Activated T-cell treated with anti-CD3 and anti-CD28 coated beads for 24 hours (primary cell): ENCODE data around the gene CISD1.

ENCODE experiments used
- DNase-seq: peaks from one replicate; pipeline ENCODE4 v3.0.0-alpha.2; 2020; ENCODE audit warnings: low read depth

CISD1 gene

DNA sequence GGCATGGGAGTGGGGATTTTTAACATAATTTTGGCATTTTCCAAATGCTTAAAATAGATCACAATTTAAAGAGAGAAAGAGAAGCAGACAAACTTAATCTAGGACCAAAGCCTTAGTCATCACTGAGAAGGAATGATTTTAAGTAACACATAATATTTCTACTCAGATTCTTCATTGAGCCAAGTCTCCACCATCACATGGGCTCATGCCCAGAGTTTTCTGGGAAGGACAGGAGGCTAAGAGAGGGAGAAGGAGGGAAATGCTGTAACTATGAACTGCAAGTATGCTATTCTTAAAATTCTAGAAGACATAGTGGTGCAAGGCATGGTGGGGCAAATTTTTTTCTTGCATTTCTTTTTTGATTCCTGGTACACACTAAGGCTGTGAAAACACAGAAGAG is 42.1 kb downstream of the CISD1 start:
- no peak for DNase-seq

DNA sequence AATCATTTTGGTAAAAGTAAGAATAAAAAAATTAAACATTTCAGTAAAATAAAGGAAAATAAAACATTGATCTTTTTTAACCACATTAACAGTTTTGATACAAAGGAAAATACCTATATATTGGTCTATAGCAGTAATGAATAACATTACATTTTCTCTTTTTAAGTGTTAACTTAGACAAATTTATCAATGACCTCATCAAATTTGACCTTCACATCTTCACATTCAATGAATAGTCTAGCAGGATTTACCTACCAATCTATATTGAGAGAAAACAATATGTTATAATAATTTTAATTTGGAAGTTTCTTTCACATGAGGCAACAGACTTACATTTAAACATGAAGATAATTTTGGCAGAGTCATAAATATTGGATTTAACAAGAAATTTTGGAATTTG is 47.9 kb downstream of the CISD1 start:
- no peak for DNase-seq

DNA sequence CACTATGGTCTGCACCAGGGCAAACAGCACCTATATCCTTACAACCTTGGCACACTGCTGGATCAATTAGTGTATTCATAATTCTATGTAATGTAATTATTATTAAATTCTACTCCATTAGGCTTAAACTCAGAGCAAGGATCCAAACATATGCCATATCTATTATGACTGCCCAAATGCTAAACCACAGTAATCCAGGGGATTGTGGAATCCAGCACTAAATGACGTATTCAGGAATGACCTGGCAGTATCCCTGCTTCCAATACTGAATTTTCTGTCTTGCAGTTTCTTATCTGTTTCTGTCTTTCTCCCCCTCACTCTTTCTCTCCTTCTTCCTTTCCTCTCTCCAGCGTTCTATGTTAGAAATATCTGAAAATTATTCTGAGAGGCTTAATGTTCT is 49.4 kb downstream of the CISD1 start:
- no peak for DNase-seq

DNA sequence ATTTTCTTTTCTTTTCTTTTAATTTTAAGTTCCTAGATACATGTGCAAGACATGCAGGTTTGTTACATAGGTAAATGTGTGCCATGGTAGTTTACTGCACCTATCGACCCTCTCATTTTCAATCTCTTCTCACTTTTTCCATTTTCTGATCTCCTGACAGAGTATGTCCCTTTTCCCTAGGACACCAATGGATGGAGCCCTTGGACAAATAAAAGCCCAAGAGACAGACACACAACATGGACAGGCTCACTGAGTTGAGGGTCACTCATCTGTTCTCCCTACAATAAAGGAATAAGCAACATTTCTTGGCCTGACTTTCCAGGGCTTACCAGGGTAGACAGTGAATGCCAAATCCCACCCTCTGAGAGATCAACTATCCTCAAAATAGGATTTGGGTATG is 50.6 kb downstream of the CISD1 start:
- DNase-seq = no peak

DNA sequence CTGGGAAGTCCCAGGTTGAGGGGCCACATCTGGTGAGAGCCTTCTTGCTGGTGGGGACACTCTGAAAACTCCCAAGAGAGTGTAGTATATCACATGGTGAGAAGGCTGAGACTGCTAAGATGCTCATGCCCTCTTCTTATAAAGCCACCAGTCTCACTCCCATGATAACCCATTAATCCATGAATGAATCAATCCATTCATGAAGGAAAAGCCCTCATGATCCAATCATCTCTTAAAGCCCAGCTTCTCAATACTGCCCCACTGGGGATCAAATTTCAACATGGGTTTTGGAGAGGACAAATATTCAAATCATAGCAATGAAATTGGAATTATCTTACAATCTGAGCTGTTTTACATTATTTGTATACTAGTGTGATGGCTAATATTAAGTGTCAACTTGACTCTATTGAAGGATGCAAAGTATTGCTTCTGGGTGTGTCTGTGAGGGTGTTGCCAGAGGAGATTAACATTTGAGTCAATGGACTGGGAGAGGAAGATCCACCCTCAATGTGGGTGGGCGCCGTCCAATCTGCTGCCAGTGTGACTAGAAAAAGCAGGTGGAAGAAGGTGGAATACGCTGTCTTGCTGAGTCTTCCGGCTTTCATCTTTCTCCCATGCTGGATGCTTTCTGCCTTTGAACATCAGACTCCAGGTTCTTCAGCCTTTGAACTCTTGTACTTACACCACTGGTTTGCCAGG is 51.5 kb downstream of the CISD1 start:
- no peak for DNase-seq

DNA sequence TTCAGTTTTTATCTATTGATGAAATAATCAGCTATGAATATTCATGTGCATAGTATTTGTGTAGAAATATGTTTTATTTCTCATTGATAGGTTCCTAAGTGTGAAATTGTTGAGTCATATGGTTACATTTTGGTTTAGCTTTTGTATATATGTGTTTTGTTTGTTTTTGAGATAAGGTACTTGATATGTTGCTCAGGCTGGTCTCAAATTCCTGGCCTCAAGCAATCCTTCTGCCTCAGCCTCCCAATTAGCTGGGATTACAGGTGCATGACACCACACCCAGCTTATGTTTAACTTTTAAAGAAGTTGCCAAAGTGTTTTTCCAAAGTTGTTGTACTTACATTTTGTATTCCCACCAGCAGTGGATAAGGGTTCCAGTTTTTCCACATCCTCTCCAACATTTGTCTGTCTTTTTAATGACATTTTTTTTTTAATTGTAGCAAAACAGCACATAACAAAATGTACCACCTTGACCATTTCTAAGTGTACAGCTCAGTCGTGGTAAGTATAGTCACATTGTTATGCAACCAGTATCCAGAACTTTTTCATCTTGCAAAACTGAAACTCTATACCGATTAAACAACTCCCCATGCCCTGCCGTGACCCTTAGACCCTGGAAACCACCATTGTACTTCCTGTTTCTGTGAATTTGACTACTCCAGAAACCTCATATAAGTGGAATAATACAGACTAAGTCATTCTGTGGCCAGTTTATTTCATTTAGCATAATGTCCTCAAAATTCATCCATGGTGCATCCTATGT is 53.3 kb downstream of the CISD1 start:
- no peak for DNase-seq

DNA sequence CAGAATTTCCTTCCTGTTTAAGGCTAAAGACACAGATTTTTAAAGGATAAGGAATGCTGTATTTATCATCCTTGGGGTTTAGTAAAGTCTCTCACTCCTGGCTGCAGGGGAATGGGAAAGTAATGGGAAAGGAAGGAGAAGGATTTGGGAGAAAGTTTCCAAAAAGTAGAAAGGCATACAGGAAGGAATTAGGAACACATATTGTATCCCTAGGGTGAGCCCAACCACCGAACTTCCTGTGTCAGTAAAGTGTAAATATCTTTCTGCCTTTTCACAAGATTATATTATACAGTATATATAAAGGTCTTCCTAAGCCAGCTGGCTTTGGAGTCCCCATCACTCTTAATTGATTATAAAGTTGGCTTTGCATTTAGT is 53.9 kb downstream of the CISD1 start:
- DNase-seq = no peak

DNA sequence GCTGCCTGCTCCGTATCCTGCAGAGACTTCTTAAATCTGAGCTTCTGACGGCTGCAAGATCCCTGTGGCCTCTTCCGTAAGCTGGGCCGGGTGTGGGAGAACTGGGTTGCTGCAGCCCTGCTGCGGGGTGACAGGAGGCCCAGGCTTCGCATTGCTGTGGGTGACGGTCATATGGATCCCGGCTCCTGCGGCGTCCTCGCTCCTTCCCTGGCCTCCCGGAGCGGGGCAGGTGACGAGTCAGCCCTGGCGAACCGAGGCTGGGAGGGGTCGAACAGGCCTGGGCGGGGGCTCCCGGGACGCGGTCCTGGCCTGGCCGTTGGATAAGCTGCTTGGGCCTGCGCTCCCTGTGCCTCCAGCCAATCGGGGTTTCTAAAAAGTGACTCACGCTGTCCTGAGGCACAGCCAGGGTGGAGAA is 58.0 kb downstream of the CISD1 start:
- DNase-seq = no peak

DNA sequence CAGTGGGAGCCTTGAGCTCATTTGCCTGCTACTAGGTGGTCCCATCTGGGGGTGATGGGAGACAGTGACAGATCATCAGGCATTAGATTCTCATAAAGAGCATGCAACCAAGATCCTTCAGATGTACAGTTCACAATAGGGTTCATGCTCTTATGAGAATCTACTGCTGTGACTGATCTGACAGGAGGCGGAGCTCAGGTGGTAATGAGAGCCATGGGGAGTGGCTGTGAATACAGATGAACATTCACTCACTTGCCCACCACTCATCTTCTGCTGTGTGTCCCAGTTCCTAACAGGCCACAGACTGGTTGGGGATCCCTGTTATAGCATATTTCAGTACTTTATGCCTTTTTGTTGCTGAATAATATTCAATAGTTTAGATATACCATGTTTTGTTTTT is 59.3 kb downstream of the CISD1 start:
- no peak for DNase-seq

DNA sequence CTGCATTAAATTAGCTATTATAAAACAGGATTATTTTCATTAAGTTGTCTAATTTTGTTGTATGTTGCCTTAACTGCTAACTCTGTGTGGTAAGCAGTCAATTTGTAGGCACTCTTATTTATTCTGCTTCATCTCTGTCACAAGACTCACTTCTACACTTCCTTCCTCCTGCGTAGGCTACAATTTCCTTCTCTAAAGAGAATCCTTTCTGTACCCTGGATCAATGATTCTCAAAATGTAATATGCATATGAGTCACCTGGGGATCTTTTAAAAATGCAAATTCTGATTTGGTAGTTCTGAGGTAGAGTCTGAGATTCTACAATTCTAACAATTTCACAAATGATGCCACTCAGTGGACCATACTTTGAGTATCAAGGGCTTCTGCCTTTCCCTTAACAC is 61.5 kb downstream of the CISD1 start:
- no peak for DNase-seq

DNA sequence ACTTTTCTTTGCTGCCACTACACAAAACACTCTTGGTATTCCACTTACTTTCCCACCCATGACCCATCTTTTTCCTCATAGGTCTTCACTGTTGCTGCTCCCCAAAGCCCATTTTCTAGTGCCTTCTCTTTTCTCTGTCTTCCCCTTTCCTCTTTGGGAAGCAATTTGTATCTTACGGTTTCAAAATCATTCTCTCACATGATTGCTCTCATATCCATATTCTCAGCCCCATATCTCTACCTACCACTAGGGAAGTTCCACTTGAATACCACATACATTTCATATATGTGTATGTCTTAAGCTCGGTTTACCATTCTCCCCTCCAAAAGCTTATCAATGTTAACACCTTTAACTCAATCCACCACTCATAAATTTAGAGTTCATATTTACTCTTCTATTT is 62.7 kb downstream of the CISD1 start:
- DNase-seq = no peak

DNA sequence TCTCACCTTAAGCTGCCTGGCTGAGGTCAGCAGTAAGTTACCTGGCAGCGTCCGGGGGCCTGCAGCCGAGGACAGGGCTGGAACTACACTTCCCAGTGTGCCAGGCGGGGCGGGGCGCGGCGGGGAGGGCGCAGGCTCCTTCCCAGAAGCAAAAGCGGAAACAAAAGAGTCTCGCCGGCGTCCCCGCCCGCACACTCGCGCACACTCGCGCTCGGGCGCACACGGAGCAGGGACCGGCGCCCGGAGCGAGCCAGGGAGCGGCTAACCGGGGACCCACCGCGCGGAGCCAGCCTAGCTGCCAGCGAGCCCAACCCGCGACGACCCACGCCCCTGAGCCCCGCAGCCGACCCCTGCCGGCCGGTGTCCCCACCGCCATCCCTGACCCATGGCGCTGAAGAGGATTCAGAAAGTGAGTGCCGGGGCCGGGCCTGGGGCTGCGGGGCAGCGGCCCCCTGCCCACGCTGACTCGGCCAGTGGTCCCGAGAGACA is 65.9 kb downstream of the CISD1 start, which contains the start of gene UBE2D1:
TSS of gene UBE2D1 (plus strand) at position 190 of the 489 bp plus-strand sequence. CDS start at position 386, 196 bp downstream.
- peak; percentile 80 for DNase-seq

DNA sequence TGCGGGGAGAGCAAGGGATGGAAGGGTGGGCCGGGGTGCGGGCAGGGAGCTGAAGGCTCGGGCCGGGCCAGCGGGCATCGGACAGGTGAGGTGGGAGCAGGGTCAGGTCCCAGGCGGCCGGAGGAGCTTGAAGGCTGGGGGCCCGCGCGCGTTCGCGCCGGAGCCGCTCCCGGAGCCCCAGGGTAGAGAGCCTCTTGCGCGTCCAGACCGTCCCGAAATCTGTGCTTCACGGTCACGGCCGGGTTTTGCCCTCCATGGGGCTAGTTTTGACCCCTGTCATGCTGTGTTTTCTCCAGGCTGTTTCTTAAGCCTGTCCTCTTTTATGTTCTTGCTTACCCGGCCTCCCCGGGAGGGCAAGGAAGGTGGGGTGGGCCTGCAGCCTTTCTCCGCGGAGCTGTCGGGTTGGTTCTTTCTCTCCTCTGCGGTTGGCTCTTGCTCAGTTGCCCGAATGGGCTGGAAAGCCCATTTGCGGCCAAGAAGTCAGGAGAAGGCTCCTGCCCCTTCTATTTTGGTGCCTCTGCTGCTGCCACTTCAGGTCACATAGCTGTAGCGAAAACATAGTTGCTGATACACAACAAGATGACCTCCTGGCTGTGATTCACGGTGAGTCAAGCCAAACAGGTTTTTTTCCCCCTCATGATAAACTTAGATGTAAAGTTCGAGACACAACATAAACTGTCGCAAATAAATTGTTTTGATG is 66.5 kb downstream of the CISD1 start:
- no peak for DNase-seq

DNA sequence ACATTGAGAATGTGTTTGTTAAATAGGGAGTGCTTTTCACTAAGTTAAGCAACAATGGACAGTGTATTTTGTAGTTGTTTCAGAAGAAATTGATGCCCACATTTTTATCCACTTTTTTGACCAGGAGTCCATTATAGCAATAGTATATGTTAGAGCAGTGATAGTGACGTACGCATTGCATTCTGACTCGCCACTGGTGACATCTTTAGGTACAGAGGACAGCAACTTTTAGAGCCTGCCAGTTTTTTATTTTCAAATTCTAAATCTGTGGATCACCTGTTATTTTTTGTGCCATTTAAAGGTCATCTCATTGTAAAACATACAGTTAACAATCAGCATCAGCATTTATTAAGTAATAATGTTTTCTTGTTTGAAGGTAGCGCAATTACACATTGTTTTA is 67.3 kb downstream of the CISD1 start:
- DNase-seq = no peak
